ENCODE data around the gene CNKSR3.

GRCh38 chr6:154394571-154394970, 115.9 kb downstream of the CNKSR3 start:
- TF ChIP-seq POLR2AphosphoS5 (IDR thresholded peaks at IDR 0.05; ENCODE audit: low read depth, low read length) (no peak), POLR2A (IDR thresholded peaks at IDR 0.05; ENCODE audit: low read depth, low read length) (no peak), SPI1 (IDR thresholded peaks at IDR 0.05; ENCODE audit: low read depth, low read length) (no peak), PAX5 (IDR thresholded peaks at IDR 0.05; ENCODE audit: insufficient read depth, low read length, severe bottlenecking) (no peak), TAF1 (IDR thresholded peaks at IDR 0.05; ENCODE audit: low read depth, low read length) (no peak), POU2F2 (IDR thresholded peaks at IDR 0.05; ENCODE audit: low read depth, low read length) (no peak)

Measured in GM12891 (cell line).